NT2/D1 (cell line): Measurements from ENCODE around the gene NDE1.

Source experiments
- DNase-seq: peaks from one replicate; pipeline ENCODE4 v3.0.0-alpha.2; 2011; ENCODE audit warnings: low read depth, low spot score
- H3K27me3 ChIP-seq: 2 replicates; pipeline ENCODE4 v1.6.0; 2011; ENCODE audit warnings: mild to moderate bottlenecking; ENCODE audit not compliant: insufficient read length, insufficient read depth
- H3K36me3 ChIP-seq: 2 replicates; pipeline ENCODE4 v1.6.1; 2011; ENCODE audit warnings: mild to moderate bottlenecking, low read length, mixed read lengths; ENCODE audit not compliant: insufficient read depth, insufficient read length
- H3K4me1 ChIP-seq: 2 replicates; pipeline ENCODE4 v1.5.1; 2011; ENCODE audit not compliant: insufficient read depth, insufficient read length
- H3K4me3 ChIP-seq: 2 replicates; pipeline ENCODE4 v1.5.1; 2011; ENCODE audit warnings: low read depth; ENCODE audit not compliant: insufficient read length
- H3K9ac ChIP-seq: 2 replicates; pipeline ENCODE4 v1.6.0; 2011; ENCODE audit warnings: low read depth; ENCODE audit not compliant: insufficient read length
- H3K9me3 ChIP-seq: 2 replicates; pipeline ENCODE4 v1.5.1; 2011; ENCODE audit warnings: mild to moderate bottlenecking, low read length; ENCODE audit not compliant: insufficient read depth
- SUZ12 ChIP-seq: IDR thresholded peaks from 2 replicates; pipeline ENCODE4 v1.6.1; 2011; ENCODE audit not compliant: insufficient read length, insufficient read depth; ENCODE audit errors: extremely low read depth
- YY1 ChIP-seq: IDR thresholded peaks from 2 replicates; pipeline ENCODE4 v1.6.1; 2011; ENCODE audit not compliant: insufficient read length, insufficient read depth
- ZNF274 ChIP-seq: IDR thresholded peaks from 2 replicates; pipeline ENCODE4 v1.6.1; 2011; ENCODE audit warnings: mild to moderate bottlenecking, low read depth, low read length

Gene NDE1

DNA sequence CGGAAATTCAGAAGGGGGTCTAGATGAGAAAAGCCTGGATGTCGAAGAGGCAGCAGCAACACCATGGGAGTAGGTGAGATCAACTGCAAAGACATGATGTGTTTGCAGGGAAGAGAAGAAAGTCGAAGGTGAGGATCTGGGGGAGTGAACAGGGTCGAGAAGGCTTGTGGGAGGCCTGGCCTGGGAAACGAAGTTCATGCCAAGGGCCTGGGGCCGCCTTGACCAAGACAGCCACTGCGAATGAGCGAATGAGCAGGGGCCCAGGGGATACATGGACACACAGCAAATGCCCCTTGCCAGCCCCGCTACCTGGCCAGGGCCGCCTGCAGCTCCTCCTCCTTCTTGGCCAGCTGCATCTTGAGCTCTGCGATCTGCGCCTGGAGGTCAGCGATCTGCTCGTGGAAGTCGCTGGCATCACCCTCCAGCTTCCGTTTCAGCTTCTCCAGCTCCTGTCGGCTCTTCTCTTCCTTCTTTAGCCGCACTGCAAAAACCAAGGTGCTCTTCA lies 87.1 kb downstream of the NDE1 start:
- Histone ChIP-seq H3K9me3 (no peaks in the 10 kb centered on the region; the same call in 1 of the 2 replicates), H3K27me3 (no peaks in the 10 kb centered on the region), H3K4me3 (no peak overlapping the region), H3K4me1 (peaks cover 6% of the 10 kb centered on the region), H3K9ac (no peak overlapping the region), H3K36me3 (no peaks in the 10 kb centered on the region)
- TF ChIP-seq YY1: no peak
- TF ChIP-seq ZNF274: no peak
- no peak for TF ChIP-seq SUZ12
- no peak for DNase-seq

DNA sequence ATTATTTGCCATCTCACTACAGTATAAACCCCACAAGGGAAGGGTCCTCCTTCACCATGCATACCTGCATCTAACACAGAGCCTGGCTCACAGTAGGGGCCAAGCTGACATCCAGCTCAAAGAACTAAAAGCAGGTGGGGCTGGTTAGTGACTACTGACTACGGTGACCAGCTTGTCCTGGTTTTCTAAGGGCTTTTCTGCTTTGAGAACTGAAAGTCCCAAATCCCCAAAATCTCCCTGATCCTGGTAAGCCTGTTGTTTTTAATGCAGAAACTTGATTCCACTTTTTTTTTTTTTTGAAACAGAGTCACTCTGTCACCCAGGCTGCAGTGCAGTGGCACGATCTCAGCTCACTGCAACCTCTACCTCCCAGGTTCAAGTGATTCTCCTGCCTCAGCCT lies 89.4 kb downstream of the NDE1 start:
- TF ChIP-seq ZNF274: no peak
- no peak for TF ChIP-seq YY1
- no peak for TF ChIP-seq SUZ12
- Histone ChIP-seq H3K4me1 (peaks cover 6% of the 10 kb centered on the region), H3K9ac (no peak overlapping the region), H3K27me3 (no peaks in the 10 kb centered on the region), H3K9me3 (no peaks in the 10 kb centered on the region; the same call in 1 of the 2 replicates), H3K4me3 (no peak overlapping the region), H3K36me3 (no peaks in the 10 kb centered on the region)
- DNase-seq: no peak

DNA sequence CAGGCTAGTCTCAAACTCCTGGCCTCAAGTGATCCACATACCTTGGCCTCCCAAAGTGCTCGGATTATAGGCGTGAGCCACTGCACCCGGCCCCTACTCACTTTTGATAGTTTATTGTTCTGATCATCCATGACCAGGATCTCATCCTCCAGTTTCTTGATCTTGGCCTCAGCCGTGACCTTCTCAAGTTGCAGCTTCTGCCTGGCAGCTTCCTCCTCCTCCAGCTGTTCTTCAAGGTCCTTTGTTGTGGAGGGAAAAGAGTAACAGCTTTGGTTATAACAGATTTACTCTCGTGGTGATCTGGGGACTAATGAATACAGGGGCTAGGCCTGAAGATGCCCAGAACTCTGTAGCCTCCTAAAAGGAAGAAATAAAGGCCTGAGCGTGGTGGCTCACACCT lies 89.9 kb downstream of the NDE1 start:
- Histone ChIP-seq H3K4me1 (peaks cover 6% of the 10 kb centered on the region), H3K36me3 (no peaks in the 10 kb centered on the region), H3K27me3 (no peaks in the 10 kb centered on the region), H3K9ac (no peak overlapping the region), H3K4me3 (no peak overlapping the region), H3K9me3 (no peaks in the 10 kb centered on the region; the same call in 1 of the 2 replicates)
- no peak for TF ChIP-seq ZNF274
- no peak for TF ChIP-seq YY1
- no peak for TF ChIP-seq SUZ12
- DNase-seq: no peak

DNA sequence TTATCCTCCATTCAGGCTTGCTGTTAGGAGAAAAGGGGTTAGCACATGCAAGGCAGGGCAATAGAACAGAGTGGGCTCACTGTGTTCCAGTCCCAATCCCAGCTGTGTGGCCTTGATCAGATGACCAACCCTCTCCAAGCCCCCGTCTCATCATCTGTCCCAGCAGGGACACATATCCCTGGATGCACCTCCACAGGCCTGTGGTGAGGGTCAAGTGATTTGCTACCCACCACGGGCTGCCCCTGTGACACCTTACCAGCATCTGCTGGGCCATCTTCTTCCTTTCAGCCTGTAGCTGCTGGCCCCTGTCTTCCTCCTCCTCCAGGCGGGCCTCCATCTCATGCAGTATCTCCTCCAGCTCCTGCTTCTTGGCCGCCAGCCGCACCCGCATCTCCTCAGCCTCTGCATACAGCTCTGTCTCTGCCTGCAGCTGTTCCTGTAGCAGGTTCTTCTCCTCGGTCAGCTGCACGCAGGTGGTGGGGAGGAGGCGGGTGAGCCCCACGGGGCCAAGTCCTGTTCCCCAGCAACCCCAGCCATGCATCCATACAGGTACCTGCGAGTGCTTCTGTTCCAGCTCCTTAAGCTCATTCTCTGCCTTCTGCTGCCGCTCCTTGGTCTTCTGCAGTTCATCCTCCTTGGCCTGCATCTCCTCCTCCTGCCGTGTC lies 91.3 kb downstream of the NDE1 start:
- DNase-seq: no peak
- H3K27me3 ChIP-seq: no peaks in the 10 kb centered on the region
- peaks cover 5% of the 10 kb centered on the region for H3K4me1 ChIP-seq
- no peaks in the 10 kb centered on the region; the same call in 1 of the 2 replicates for H3K9me3 ChIP-seq
- no peak overlapping the region for H3K4me3 ChIP-seq
- no peaks in the 10 kb centered on the region for H3K36me3 ChIP-seq
- no peak for TF ChIP-seq SUZ12
- H3K9ac ChIP-seq: no peak overlapping the region

DNA sequence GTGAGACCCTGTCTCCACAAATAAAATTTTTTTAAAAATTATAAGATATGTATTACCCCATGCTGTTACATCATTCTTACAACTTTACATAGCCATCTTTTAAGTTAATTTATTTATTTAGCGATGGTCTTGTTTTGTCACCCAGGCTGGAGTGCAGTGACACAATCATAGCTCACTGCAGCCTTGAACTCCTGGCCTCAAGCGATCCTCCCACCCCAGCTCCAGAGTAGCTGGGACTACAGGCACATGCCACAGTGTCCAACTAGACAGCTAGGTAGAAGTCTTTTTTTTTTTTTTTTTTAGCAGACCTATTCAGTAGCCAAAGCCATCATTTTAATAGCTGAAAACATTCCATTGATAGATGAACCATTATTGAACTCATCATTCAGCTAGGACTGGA lies 92.7 kb downstream of the NDE1 start:
- no peaks in the 10 kb centered on the region; the same call in 1 of the 2 replicates for H3K9me3 ChIP-seq
- H3K36me3 ChIP-seq: no peaks in the 10 kb centered on the region
- no peak overlapping the region for H3K9ac ChIP-seq
- H3K4me3 ChIP-seq: no peak overlapping the region
- no peaks in the 10 kb centered on the region for H3K27me3 ChIP-seq
- H3K4me1 ChIP-seq: peaks cover 2% of the 10 kb centered on the region
- TF ChIP-seq YY1 (no peak), SUZ12 (no peak), ZNF274 (no peak)
- no peak for DNase-seq

DNA sequence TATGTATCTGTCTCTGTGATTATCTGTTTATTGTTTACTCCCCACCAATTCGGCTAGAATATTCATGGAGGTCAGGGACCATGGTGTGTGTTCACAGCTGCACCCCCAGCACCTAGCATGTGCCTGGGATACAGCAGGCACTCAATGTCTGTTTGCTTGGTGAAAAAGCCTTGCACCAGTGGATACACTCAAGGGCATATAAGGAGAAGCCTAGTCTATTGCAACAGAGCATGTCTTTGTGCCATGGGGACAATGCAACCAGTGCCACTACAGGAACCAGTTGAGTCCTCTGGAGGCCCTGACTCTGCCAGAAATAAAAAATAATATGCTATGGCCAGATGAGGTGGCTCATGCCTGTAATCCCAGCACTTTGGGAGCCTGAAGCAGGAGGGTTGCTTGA lies 93.6 kb downstream of the NDE1 start:
- TF ChIP-seq SUZ12: no peak
- no peak for TF ChIP-seq YY1
- TF ChIP-seq ZNF274: no peak
- Histone ChIP-seq H3K9me3 (no peaks in the 10 kb centered on the region; the same call in 1 of the 2 replicates), H3K4me3 (no peak overlapping the region), H3K27me3 (no peaks in the 10 kb centered on the region), H3K4me1 (peaks cover 2% of the 10 kb centered on the region), H3K36me3 (no peaks in the 10 kb centered on the region), H3K9ac (no peak overlapping the region)
- DNase-seq: no peak

DNA sequence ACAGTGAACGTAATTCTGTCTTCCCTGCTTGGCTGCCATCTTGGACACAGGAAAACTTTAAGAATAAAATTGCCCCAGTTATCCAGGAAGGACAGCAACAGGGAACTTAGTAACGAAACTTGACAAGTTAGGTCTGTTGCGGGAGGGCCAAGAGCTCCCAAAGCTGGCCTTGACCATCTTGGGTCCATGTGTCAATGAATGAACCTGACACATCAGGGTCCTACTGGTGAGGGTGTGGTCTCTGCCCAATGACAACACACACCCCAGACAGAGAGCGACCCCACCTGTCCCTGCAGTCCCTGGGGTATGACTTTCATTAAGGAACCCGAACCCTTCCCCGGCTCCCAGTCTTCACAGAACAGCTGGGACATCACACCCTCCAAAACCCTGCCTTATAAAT lies 96.3 kb downstream of the NDE1 start:
- H3K4me1 ChIP-seq: no peaks in the 10 kb centered on the region
- H3K9ac ChIP-seq: no peak overlapping the region
- no peak for TF ChIP-seq ZNF274
- TF ChIP-seq YY1: no peak
- H3K4me3 ChIP-seq: no peak overlapping the region
- no peaks in the 10 kb centered on the region for H3K36me3 ChIP-seq
- H3K27me3 ChIP-seq: no peaks in the 10 kb centered on the region
- no peak for DNase-seq
- no peaks in the 10 kb centered on the region for H3K9me3 ChIP-seq
